ENCODE data around the gene CHST6. TPM values are rescaled to one million over a fixed set of nuclear protein-coding genes. Genes with fewer than 3 reads are reported as not detected.

The CHST6 gene
- total and polyA plus RNA-seq, 9 of the 15 experiments (the other 6 are each of a cell fraction or from before 2014, with no cell fraction given), result 0.01 to 0.05 (median 0.02) TPM; not detected in 6

- TF ChIP-seq ZNF318 (IDR thresholded peaks at IDR 0.05; ENCODE audit: borderline replicate concordance in 1 of 2, low read depth in 1 of 2) (no peak), POLR2AphosphoS2 (IDR thresholded peaks at IDR 0.05; ENCODE audit: low read length) (peak; percentile 45; the same call in 1 of the 2 replicates), CREB5 (CRISPR knock-in tag; IDR thresholded peaks at IDR 0.05) (no peak), CHCHD3 (CRISPR knock-in tag; IDR thresholded peaks at IDR 0.05) (no peak), THRB (CRISPR knock-in tag; conservative IDR thresholded peaks at IDR 0.05) (no peak), STAT5B (CRISPR knock-in tag; IDR thresholded peaks at IDR 0.05) (no peak), ELF2 (CRISPR knock-in tag; IDR thresholded peaks at IDR 0.05) (0 out of 2 replicates have a peak, but pooled peaks have one; percentile 56), ZNF212 (CRISPR knock-in tag; IDR thresholded peaks at IDR 0.05) (no peak), ETV1 (tag; conservative IDR thresholded peaks at IDR 0.05; ENCODE audit: low read depth) (no peak), ASH1L (IDR thresholded peaks at IDR 0.05; ENCODE audit: borderline replicate concordance, low read depth, partially characterized antibody) (peak; percentile 52), RNF2 (IDR thresholded peaks at IDR 0.05) (peak; percentile 64; the same call in 1 of the 2 replicates), L3MBTL2 (IDR thresholded peaks at IDR 0.05) (peak; percentile 73; the same call in 1 of the 2 replicates), FOXJ3 (CRISPR knock-in tag; IDR thresholded peaks at IDR 0.05) (no peak), SIN3A (IDR thresholded peaks at IDR 0.05; ENCODE audit: borderline replicate concordance in 2 of 2, control insufficient read depth in 1 of 2, low read depth in 2 of 2, low read length in 2 of 2) (no peak), HMG20A (CRISPR knock-in tag; conservative IDR thresholded peaks at IDR 0.05) (no peak), MYBL2 (IDR thresholded peaks at IDR 0.05; ENCODE audit: low read depth) (no peak), MYBL2 (CRISPR knock-in tag; IDR thresholded peaks at IDR 0.05; ENCODE audit: borderline replicate concordance) (no peak)
Observed at GRCh38 chr16:75464122-75464918, 30.9 kb downstream of the CHST6 start, which contains the start of gene TMEM170A (continued).

All from K562 (cell line).